Cerebellar cortex (tissue), 1 donor: ENCODE measurements around the gene SLC25A46.
A peak's percentile ranks its signal among the peaks of the same experiment; 100 is the strongest.
"Not testable (repeated sequence)": the region's sequence is repeated elsewhere in the genome, so short reads cannot be mapped to it uniquely, and the experiment has no call there.

Experiments
- DNase-seq: peaks from one replicate; pipeline ENCODE4 v3.0.0-alpha.2; 2015; ENCODE audit warnings: low spot score

SLC25A46 gene

GRCh38 chr5:110738812-110739651 lies at the start of gene SLC25A46:
TSS of gene SLC25A46 (plus strand) at chr5:110739007. CDS start at chr5:110739120, 113 bp downstream.
- peak; percentile 94 for DNase-seq

GRCh38 chr5:110690587-110690986 lies 48.2 kb upstream of the SLC25A46 start:
- DNase-seq, result not testable (repeated sequence)

GRCh38 chr5:110692669-110693068 lies 46.1 kb upstream of the SLC25A46 start:
- not testable (repeated sequence) for DNase-seq

GRCh38 chr5:110702300-110702699 lies 36.5 kb upstream of the SLC25A46 start:
- no peak for DNase-seq

GRCh38 chr5:110702704-110703103 lies 36.1 kb upstream of the SLC25A46 start:
- no peak for DNase-seq

GRCh38 chr5:110703481-110703880 lies 35.3 kb upstream of the SLC25A46 start:
- DNase-seq, result no peak

GRCh38 chr5:110705349-110705748 lies 33.5 kb upstream of the SLC25A46 start:
- DNase-seq, result no peak

GRCh38 chr5:110707260-110707844 lies 31.5 kb upstream of the SLC25A46 start:
- no peak for DNase-seq

GRCh38 chr5:110716247-110717245 lies 22.3 kb upstream of the SLC25A46 start:
- no peak for DNase-seq

- DNase-seq, result no peak
Observed at GRCh38 chr5:110718311-110718710, 20.5 kb upstream of the SLC25A46 start.

- DNase-seq, result peak; percentile 76
Observed at GRCh38 chr5:110726249-110727024, 12.4 kb upstream of the SLC25A46 start, which contains the start of gene TMEM232. TSS of gene TMEM232 (minus strand) at chr5:110726671. CDS start at chr5:110667352, 59,319 bp downstream.

- no peak for DNase-seq
Observed at GRCh38 chr5:110727025-110727314, 11.8 kb upstream of the SLC25A46 start.

- not testable (repeated sequence) for DNase-seq
Observed at GRCh38 chr5:110731499-110731898, 7.3 kb upstream of the SLC25A46 start.

GRCh38 chr5:110734101-110734500 lies 4.7 kb upstream of the SLC25A46 start:
- DNase-seq, result peak; percentile 67

- DNase-seq, result no peak
Observed at GRCh38 chr5:110735556-110735955, 3.3 kb upstream of the SLC25A46 start.

GRCh38 chr5:110736753-110737152 lies 2.1 kb upstream of the SLC25A46 start:
- no peak for DNase-seq

GRCh38 chr5:110738503-110738811 lies 350 bp upstream of the SLC25A46 start:
- DNase-seq, result no peak

- no peak for DNase-seq
Observed at GRCh38 chr5:110751902-110752762, 13.3 kb downstream of the SLC25A46 start.

- no peak for DNase-seq
Observed at GRCh38 chr5:110752953-110753352, 14.1 kb downstream of the SLC25A46 start.

- DNase-seq, result no peak
Observed at GRCh38 chr5:110753600-110753999, 14.8 kb downstream of the SLC25A46 start.

- DNase-seq, result no peak
Observed at GRCh38 chr5:110754181-110754580, 15.4 kb downstream of the SLC25A46 start.
